A673 (cell line): ENCODE results near the gene HTRA2. TPM values are rescaled to one million over a fixed set of nuclear protein-coding genes. Genes with fewer than 3 reads are reported as not detected.

ENCODE experiments used
- BruUV-seq: library from RNA; stranded (reverse); fragments of 400-500 nt; replicated peaks from 2 replicates; lab custom pipeline; 2021; lab: Mats Ljungman, UMichigan
- CTCF ChIA-PET: fragments of 300-600 bp; sonication (Branson Sonifier 250); formaldehyde crosslinking; loops from one replicate; lab custom pipeline; 2022; ENCODE audit warnings: antibody characterized with exemption; lab: Charles Lee
- POLR2A ChIA-PET: fragments of 300-600 bp; sonication (Branson Sonifier 250); formaldehyde crosslinking; loops from one replicate; lab custom pipeline; 2022; ENCODE audit warnings: antibody characterized with exemption; ENCODE audit not compliant: low non-redundant PET; lab: Charles Lee
- DNase-seq: peaks from one replicate; pipeline ENCODE4 v3.0.0-alpha.2; 2015; ENCODE audit warnings: low spot score
- H3K27ac ChIP-seq: fragments of 200-600 bp; sonication (generic); 2 replicates; pipeline ENCODE4 v1.5.1; 2016; ENCODE audit warnings: mixed run types, low read depth, mild to moderate bottlenecking, mixed read lengths, antibody characterized with exemption, low read length; ENCODE audit not compliant: poor library complexity, severe bottlenecking
- H3K27me3 ChIP-seq: fragments of 200-600 bp; sonication (generic); replicated peaks from 2 replicates; pipeline ENCODE4 v1.6.1; 2017; ENCODE audit warnings: mixed run types, low read depth, mild to moderate bottlenecking, mixed read lengths, antibody characterized with exemption, low read length; ENCODE audit not compliant: insufficient read depth, poor library complexity
- H3K36me3 ChIP-seq: fragments of 200-600 bp; sonication (generic); 2 replicates; pipeline ENCODE4 v1.6.1; 2016; ENCODE audit warnings: mixed run types, mild to moderate bottlenecking, mixed read lengths, antibody characterized with exemption, low read length; ENCODE audit not compliant: insufficient read depth, poor library complexity, severe bottlenecking
- H3K4me1 ChIP-seq: fragments of 200-600 bp; sonication (generic); 2 replicates; pipeline ENCODE4 v1.6.1; 2017; ENCODE audit warnings: mixed run types, mild to moderate bottlenecking, mixed read lengths, antibody characterized with exemption, low read length; ENCODE audit not compliant: insufficient read depth, poor library complexity, severe bottlenecking
- H3K4me3 ChIP-seq: fragments of 200-600 bp; sonication (generic); 2 replicates; pipeline ENCODE4 v1.5.1; 2016; ENCODE audit warnings: low read depth, mixed run types, mild to moderate bottlenecking, mixed read lengths, low read length; ENCODE audit not compliant: poor library complexity, severe bottlenecking
- H3K9me3 ChIP-seq: fragments of 200-600 bp; sonication (generic); 2 replicates; pipeline ENCODE4 v1.6.1; 2016; ENCODE audit warnings: mixed run types, low read depth, mild to moderate bottlenecking, mixed read lengths, antibody characterized with exemption, low read length; ENCODE audit not compliant: poor library complexity, severe bottlenecking
- CTCF ChIP-seq: fragments of 300-800, 200-600 bp; sonication (generic); conservative IDR thresholded peaks from 2 replicates; pipeline ENCODE4 v1.5.1; 2017; ENCODE audit warnings: low read depth, mild to moderate bottlenecking, antibody characterized with exemption, low read length, moderate library complexity, mixed read lengths
- EZH2 ChIP-seq: fragments of 200-600 bp; sonication (generic); IDR thresholded peaks from 2 replicates; pipeline ENCODE4 v1.6.1; 2017; ENCODE audit warnings: borderline replicate concordance, low read depth, mild to moderate bottlenecking, mixed read lengths, antibody characterized with exemption, low read length; ENCODE audit not compliant: poor library complexity, severe bottlenecking
- intact Hi-C: fragments of 100-400 bp; cut with micrococcal nuclease; formaldehyde crosslinking; loops from one replicate; pipeline ENCODE4 v1.10.0; 2022; ENCODE audit not compliant: unreplicated experiment
- total RNA-seq: library from RNA; stranded (reverse); gene quantifications from 2 replicates; pipeline ENCODE4 v1.2.3, GENCODE V29; 2021

HTRA2 gene
- total RNA-seq, 1 experiment from 2014 or later = 35.1 TPM

DNA sequence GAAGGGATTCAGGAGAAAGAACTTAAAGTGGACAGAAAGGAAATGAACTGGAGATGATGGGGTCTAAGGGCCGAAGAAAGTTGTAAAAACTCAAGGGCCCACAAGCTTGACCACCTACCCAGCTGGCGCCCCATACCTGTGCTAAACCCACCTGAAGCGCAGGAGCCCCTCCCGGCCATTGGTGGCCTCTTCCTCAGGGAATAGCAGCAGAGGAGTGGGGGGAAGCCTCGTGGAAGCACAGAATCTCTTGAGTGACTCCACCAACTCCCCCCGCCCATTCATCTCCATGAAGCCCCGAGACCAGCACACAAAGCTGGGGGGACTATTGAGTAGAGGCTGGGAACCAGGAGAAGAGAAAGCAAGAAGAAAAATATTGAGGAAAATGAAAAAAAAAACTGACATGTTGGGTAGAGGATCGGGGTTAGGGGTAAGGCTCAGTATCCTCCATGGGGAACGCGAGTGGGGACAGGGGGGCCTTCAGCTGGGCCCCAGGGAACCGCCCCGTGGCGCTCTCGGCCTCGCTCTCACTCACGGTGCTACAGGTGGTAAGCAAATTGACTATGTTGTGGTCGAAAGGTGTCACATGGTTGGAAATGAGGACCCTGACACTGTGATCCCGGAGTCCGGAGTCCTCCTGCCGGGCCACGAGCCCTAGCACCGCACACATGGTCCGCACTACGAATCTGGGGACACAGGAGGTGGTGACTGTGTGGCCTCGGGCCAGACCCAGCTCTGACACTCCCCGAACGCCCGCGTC, 955 bp upstream of the HTRA2 start:
- no TSS peak for BruUV-seq
- intact Hi-C loops = loop anchor here (2.0 kb wide), 2 partner anchors 22 to 46 kb away; partner anchors contain the start of genes CCDC142, PCGF1 and TTC31
- no peaks in the 10 kb centered on the region for H3K27me3 ChIP-seq

DNA sequence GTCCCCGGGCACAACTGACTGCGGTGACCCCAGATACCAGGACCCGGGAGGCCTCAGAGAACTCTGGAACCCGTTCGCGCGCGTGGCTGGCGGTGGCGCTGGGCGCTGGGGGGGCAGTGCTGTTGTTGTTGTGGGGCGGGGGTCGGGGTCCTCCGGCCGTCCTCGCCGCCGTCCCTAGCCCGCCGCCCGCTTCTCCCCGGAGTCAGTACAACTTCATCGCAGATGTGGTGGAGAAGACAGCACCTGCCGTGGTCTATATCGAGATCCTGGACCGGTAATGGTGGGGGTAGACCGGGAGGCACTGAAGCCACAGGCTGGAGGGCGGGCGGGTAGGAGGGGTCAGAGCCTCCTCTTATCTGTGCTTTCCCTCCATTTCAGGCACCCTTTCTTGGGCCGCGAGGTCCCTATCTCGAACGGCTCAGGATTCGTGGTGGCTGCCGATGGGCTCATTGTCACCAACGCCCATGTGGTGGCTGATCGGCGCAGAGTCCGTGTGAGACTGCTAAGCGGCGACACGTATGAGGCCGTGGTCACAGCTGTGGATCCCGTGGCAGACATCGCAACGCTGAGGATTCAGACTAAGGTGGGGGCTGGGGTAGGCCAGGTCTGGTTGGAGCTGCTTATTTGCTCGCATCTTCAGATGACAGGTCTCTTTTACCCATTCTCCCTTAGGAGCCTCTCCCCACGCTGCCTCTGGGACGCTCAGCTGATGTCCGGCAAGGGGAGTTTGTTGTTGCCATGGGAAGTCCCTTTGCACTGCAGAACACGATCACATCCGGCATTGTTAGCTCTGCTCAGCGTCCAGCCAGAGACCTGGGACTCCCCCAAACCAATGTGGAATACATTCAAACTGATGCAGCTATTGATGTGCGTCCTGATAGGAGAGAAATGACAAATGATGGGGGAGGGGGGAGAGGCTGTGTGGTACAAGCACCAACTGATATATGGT, 780 bp downstream of the HTRA2 start:
- TF ChIP-seq EZH2 (no peak), CTCF (no peak)
- H3K27ac ChIP-seq = peak overlapping the region; percentile 91
- POLR2A ChIA-PET = interaction anchor here (0.5 kb wide), 1 partner anchor 56 kb away, joined by 7 read pairs; no protein-coding TSS in a partner anchor
- peak overlapping the region; percentile 97 for H3K4me3 ChIP-seq
- intact Hi-C loops = loop anchor here (5.0 to 10.0 kb wide), 2 partner anchors 196 to 278 kb away; no protein-coding TSS in a partner anchor
- BruUV-seq = no TSS peak
- peaks cover 30% of the 10 kb centered on the region for H3K36me3 ChIP-seq
- H3K9me3 ChIP-seq = no peaks in the 10 kb centered on the region
- H3K4me1 ChIP-seq = peaks cover 16% of the 10 kb centered on the region
- peak; percentile 42 for DNase-seq
- no peaks in the 10 kb centered on the region for H3K27me3 ChIP-seq
- CTCF ChIA-PET = no interaction called here

More for the DNA sequence above, 955 bp upstream of the HTRA2 start:
- DNase-seq = no peak
- no peaks in the 10 kb centered on the region for H3K9me3 ChIP-seq
- ChIA-PET CTCF (no interaction called here), POLR2A (no interaction called here)
- TF ChIP-seq CTCF (no peak), EZH2 (no peak)
- H3K36me3 ChIP-seq = peaks cover 30% of the 10 kb centered on the region
- peaks cover 16% of the 10 kb centered on the region for H3K4me1 ChIP-seq
- peak overlapping the region; percentile 91 for H3K27ac ChIP-seq
- peak overlapping the region; percentile 97 for H3K4me3 ChIP-seq

DNA sequence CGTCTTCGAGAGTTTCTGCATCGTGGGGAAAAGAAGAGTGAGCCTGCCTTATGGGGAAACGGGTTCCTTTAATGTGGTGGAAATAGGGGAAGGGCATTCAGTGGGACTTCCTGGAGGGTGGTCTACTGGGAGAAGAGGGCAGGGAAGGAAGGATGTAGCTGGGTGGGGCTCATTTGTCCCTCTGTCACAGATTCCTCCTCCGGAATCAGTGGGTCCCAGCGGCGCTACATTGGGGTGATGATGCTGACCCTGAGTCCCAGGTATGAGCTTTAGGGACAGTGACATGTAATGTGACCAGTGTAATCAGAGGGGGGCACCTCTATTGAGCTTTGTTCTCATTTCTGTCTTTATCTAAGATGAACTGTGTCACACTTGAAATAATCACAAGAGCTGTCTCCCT, 1.9 kb downstream of the HTRA2 start:
- no TSS peak for BruUV-seq
- Histone ChIP-seq H3K36me3 (peaks cover 20% of the 10 kb centered on the region), H3K9me3 (no peaks in the 10 kb centered on the region), H3K4me3 (no peak overlapping the region), H3K4me1 (peaks cover 16% of the 10 kb centered on the region), H3K27ac (no peak overlapping the region), H3K27me3 (no peaks in the 10 kb centered on the region)
- ChIA-PET POLR2A (no interaction called here), CTCF (interaction anchor here (0.6 to 1.0 kb wide), 5 partner anchors 24 to 282 kb away, joined by 3 to 7 read pairs (median 3); partner anchors contain the start of genes CCDC142, PCGF1 and TTC31)
- no peak for DNase-seq
- intact Hi-C loops = loop anchor here (1.0 to 10.0 kb wide), 3 partner anchors 48 to 279 kb away; partner anchors contain the start of gene TTC31
- no peak for TF ChIP-seq CTCF
